B cell (primary cell): ENCODE measurements around the gene SUMF2. TPM values are rescaled to one million over a fixed set of nuclear protein-coding genes. Genes with fewer than 3 reads are reported as not detected.

Experiments
- ATAC-seq: fragments of 200-7000 bp; cut with Tn5 transposase; one replicate; pipeline ENCODE4 v1.10.0; 2021; ENCODE audit warnings: low read depth, mild to moderate bottlenecking, moderate number of reproducible peaks, moderate library complexity
- CTCF ChIA-PET: fragments of 350-600 bp; sonication (Branson Sonifier 250); formaldehyde crosslinking; loops from one replicate; lab custom pipeline; 2021; ENCODE audit warnings: antibody characterized with exemption, inconsistent platforms; lab: Charles Lee
- POLR2A ChIA-PET: fragments of 350-600 bp; sonication (Branson Sonifier 250); formaldehyde crosslinking; loops from one replicate; lab custom pipeline; 2021; ENCODE audit warnings: antibody characterized with exemption; lab: Charles Lee
- DNase-seq: peaks from one replicate; pipeline ENCODE4 v3.0.0; 2013
- H2AFZ ChIP-seq: 2 replicates; pipeline ENCODE4 v1.6.1; 2012; ENCODE audit warnings: mild to moderate bottlenecking, low read depth, low read length; ENCODE audit not compliant: insufficient read depth, poor library complexity, severe bottlenecking
- H3K27ac ChIP-seq, 2 donors: 1 replicate in 1 of 2; 2 replicates in 1 of 2; pipeline ENCODE4 v1.5.1; 2012 to 2013; ENCODE audit warnings: low read length in 2 of 2, mild to moderate bottlenecking in 2 of 2, moderate library complexity in 1 of 2
- H3K27me3 ChIP-seq, 4 experiments: fragments of 200-600 bp in 1 of 4; sonication (generic) in 1 of 4; replicated peaks in 1 of 4; 1 replicate in 2 of 4; 2 replicates in 2 of 4; pipeline versions ENCODE4 v1.6.1 to v1.7.0; 2013 to 2016; ENCODE audit warnings: low read length in 3 of 4, mild to moderate bottlenecking in 2 of 4, mixed read lengths in 1 of 4, moderate library complexity in 1 of 4; ENCODE audit not compliant: insufficient read depth in 4 of 4, control insufficient read depth in 3 of 4; ENCODE audit errors: control extremely low read depth in 1 of 4
- H3K36me3 ChIP-seq, 2 experiments: replicated peaks in 1 of 2; 1 replicate in 1 of 2; 2 replicates in 1 of 2; pipeline versions ENCODE4 v1.6.1 to v1.7.1; 2013; ENCODE audit warnings: low read length in 1 of 2; ENCODE audit not compliant: insufficient read depth in 2 of 2, control insufficient read depth in 1 of 2; ENCODE audit errors: control extremely low read depth in 1 of 2, extremely low read depth in 1 of 2
- H3K4me1 ChIP-seq, 2 donors: fragments of 200-600 bp in 1 of 2; sonication (generic) in 1 of 2; 1 replicate in 1 of 2; 2 replicates in 1 of 2; pipeline versions ENCODE4 v1.5.1 to v1.6.1; 2013 to 2017; ENCODE audit warnings: low read length in 2 of 2; ENCODE audit not compliant: control insufficient read depth in 2 of 2, insufficient read depth in 2 of 2
- H3K4me2 ChIP-seq: replicated peaks from 2 replicates; pipeline ENCODE3; 2012; ENCODE audit warnings: mild to moderate bottlenecking, low read depth, low read length; ENCODE audit not compliant: poor library complexity, severe bottlenecking
- H3K4me3 ChIP-seq, 5 experiments: fragments of 200-600 bp in 1 of 5; sonication (generic) in 1 of 5; 1 replicate in 3 of 5; 2 replicates in 2 of 5; pipeline versions ENCODE4 v1.5.1 to v1.7.0; 2011 to 2016; ENCODE audit warnings: low read length in 4 of 5, mild to moderate bottlenecking in 4 of 5, low read depth in 2 of 5, control low read depth in 1 of 5, moderate library complexity in 1 of 5; ENCODE audit not compliant: insufficient read depth in 1 of 5; ENCODE audit errors: control extremely low read depth in 1 of 5, extremely low read depth in 1 of 5
- H3K79me2 ChIP-seq: fragments of 200-600 bp; sonication (generic); one replicate; pipeline ENCODE4 v1.6.0; 2016; ENCODE audit warnings: low read length; ENCODE audit not compliant: control insufficient read depth, insufficient read depth
- H3K9ac ChIP-seq: fragments of 200-600 bp; sonication (generic); 2 replicates; pipeline ENCODE4 v1.6.1; 2017; ENCODE audit warnings: mild to moderate bottlenecking, low read length, moderate library complexity
- H3K9me3 ChIP-seq, 3 donors: one replicate each; pipeline versions ENCODE4 v1.6.1 to v1.7.1; 2013; ENCODE audit warnings: low read length in 2 of 3; ENCODE audit not compliant: control insufficient read depth in 2 of 3, insufficient read depth in 1 of 3; ENCODE audit errors: control extremely low read depth in 1 of 3
- H4K20me1 ChIP-seq: 2 replicates; pipeline ENCODE4 v1.6.0; 2012; ENCODE audit warnings: mild to moderate bottlenecking, low read length; ENCODE audit not compliant: insufficient read depth, control insufficient read depth, poor library complexity, severe bottlenecking
- H3K27ac Mint-ChIP-seq: one replicate; pipeline ENCODE4 v1.8.0; 2021; ENCODE audit warnings: mixed read lengths
- H3K27me3 Mint-ChIP-seq: one replicate; pipeline ENCODE4 v1.8.0; 2021; ENCODE audit warnings: mixed read lengths
- H3K4me1 Mint-ChIP-seq: one replicate; pipeline ENCODE4 v1.8.0; 2021; ENCODE audit warnings: mixed read lengths
- H3K4me3 Mint-ChIP-seq: one replicate; pipeline ENCODE4 v1.8.0; 2021; ENCODE audit warnings: mixed read lengths
- H3K9me3 Mint-ChIP-seq: one replicate; pipeline ENCODE4 v1.8.0; 2022; ENCODE audit warnings: mixed read lengths; ENCODE audit not compliant: insufficient read depth
- EZH2 ChIP-seq: IDR thresholded peaks from 2 replicates; pipeline ENCODE4 v1.6.1; 2012; ENCODE audit warnings: borderline replicate concordance, low read depth, mild to moderate bottlenecking, moderate library complexity, low read length; ENCODE audit not compliant: insufficient read depth, poor library complexity, severe bottlenecking
- WGBS: methylation state at CpG from one replicate; pipeline ENCODE4 v1.1.5; 2013; ENCODE audit warnings: missing lambda C conversion rate; ENCODE audit not compliant: insufficient coverage; 5-methylcytosine and 5-hydroxymethylcytosine counted together
- intact Hi-C: fragments of 100-400 bp; cut with micrococcal nuclease; formaldehyde crosslinking; loops from one replicate; pipeline ENCODE4 v1.10.0; 2022
- polyA plus RNA-seq: library from polyadenylated mRNA; depleted of rRNA; stranded (reverse); fragments of >200 nt; gene quantifications from 2 replicates; pipeline ENCODE4 v1.2.3, GENCODE V29; 2012
- total RNA-seq, 2 donors: library from RNA; stranded (reverse); fragments of 120-200 nt in 1 of 2; gene quantifications; 1 replicate in 1 of 2; 2 replicates in 1 of 2; pipeline versions ENCODE4 v1.2.3 to v1.2.4, GENCODE V29; 2013 to 2022
- TF ChIP-seq, protein P1 (sequence below): fragments of 200-600 bp; IDR thresholded peaks from one replicate; pipeline ENCODE4 v1.8.0; 2022; ENCODE audit warnings: antibody characterized with exemption, mild to moderate bottlenecking

Gene SUMF2
- total and polyA plus RNA-seq, 2 donors (not counting 1 experiment from before 2014, with no cell fraction given), result 101 to 115 TPM

DNA sequence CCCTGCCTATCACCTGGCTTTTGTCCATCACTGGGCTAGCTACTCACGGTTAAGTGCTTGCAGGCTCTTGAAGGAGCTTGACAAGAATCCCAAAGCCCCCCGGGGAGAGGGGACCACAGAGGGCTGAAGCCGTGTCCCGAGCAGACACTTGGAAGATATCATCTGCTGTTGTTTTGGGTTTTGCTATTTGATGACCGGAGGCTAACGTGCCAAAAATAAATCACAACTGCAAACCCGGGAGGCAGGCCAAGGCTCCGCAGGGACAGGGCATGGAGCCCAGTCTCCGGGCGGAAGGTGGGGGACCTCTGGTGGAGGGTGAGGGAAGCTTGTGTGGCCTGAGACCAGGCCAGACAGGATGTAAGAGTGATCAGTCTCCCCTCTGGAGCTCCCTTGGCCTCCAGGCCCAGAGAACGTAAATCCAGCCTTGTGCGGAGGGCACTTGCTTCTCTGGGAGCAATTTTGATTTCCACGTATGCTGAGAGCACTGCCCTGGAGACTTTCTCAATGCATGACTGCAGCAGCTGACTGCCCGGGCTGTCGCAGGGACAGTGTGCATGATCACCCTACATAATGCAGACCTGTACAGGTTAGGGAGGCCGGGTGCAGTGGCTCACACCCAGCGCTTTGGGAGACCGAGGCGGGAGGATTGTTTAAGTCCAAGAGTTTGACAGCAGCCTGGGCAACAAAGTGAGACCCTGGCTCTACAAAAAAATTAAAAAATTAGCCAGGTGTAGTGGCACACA is 28.9 kb downstream of the SUMF2 start, which contains the start of gene PHKG1:
Gene PHKG1 (minus strand): TSS at position 164 of the 743 bp plus-strand sequence. CDS start 4,011 bp downstream, outside the sequence.
- Mint-ChIP-seq H3K9me3 (no peaks in the 10 kb centered on the region), H3K27me3 (no peaks in the 10 kb centered on the region), H3K27ac (no peak within 1 kb of the TSS), H3K4me3 (no peak within 1 kb of the TSS), H3K4me1 (no peaks in the 10 kb centered on the region)
- WGBS, result 85% methylated on average over 14 of the region's 19 CpGs
- H3K27me3 ChIP-seq, result no peaks in the 10 kb centered on the region
- intact Hi-C loops, result no loop called here
- H3K79me2 ChIP-seq, result no peaks in the 10 kb centered on the region
- ChIA-PET CTCF (no interaction called here), POLR2A (no interaction called here)
- H3K4me2 ChIP-seq, result no peak within 1 kb of the TSS
- no peak within 1 kb of the TSS for H3K4me3 ChIP-seq
- no peaks in the 10 kb centered on the region for H3K9me3 ChIP-seq
- peaks cover 0 to 3% of the 10 kb centered on the region in 2 experiments for H3K36me3 ChIP-seq
- no peak within 1 kb of the TSS for H3K9ac ChIP-seq
- H3K27ac ChIP-seq, result no peak within 1 kb of the TSS
- TF ChIP-seq, protein P1, sequence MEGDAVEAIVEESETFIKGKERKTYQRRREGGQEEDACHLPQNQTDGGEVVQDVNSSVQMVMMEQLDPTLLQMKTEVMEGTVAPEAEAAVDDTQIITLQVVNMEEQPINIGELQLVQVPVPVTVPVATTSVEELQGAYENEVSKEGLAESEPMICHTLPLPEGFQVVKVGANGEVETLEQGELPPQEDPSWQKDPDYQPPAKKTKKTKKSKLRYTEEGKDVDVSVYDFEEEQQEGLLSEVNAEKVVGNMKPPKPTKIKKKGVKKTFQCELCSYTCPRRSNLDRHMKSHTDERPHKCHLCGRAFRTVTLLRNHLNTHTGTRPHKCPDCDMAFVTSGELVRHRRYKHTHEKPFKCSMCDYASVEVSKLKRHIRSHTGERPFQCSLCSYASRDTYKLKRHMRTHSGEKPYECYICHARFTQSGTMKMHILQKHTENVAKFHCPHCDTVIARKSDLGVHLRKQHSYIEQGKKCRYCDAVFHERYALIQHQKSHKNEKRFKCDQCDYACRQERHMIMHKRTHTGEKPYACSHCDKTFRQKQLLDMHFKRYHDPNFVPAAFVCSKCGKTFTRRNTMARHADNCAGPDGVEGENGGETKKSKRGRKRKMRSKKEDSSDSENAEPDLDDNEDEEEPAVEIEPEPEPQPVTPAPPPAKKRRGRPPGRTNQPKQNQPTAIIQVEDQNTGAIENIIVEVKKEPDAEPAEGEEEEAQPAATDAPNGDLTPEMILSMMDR, result no peak
- TF ChIP-seq EZH2, result no peak
- ATAC-seq, result no peak
- H3K4me1 ChIP-seq, result no peaks in the 10 kb centered on the region
- no peaks in the 10 kb centered on the region for H4K20me1 ChIP-seq
- no peak within 1 kb of the TSS for H2AFZ ChIP-seq
- DNase-seq, result no peak

DNA sequence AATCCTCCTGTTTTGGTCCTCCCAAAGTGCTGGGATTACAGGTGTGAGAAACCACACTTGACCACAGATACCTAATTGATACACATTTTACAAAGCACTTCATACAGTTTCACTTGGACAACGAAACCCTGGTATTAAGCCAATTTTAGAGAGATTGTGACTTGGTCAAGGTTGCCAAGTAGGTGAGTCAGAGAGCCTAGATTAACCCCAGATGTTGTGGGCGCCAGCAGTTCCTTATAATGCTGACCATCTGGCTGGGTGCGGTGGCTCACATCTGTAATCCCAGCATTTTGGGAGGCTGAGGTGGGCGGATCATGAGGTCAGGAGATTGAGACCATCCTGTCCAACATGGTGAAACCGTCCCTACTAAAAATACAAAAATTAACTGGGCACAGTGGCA is 33.6 kb downstream of the SUMF2 start:
- Mint-ChIP-seq H3K27ac (no peak overlapping the region), H3K4me1 (no peaks in the 10 kb centered on the region), H3K9me3 (no peaks in the 10 kb centered on the region), H3K4me3 (no peak overlapping the region), H3K27me3 (no peaks in the 10 kb centered on the region)
- TF ChIP-seq, protein P1, result no peak
- TF ChIP-seq EZH2, result no peak
- intact Hi-C loops, result no loop called here
- H3K9ac ChIP-seq, result no peak overlapping the region
- H2AFZ ChIP-seq, result no peak overlapping the region
- H3K36me3 ChIP-seq, result peaks cover 13 to 36% of the 10 kb centered on the region in 2 experiments
- H3K9me3 ChIP-seq, result no peaks in the 10 kb centered on the region
- WGBS, result 89% methylated on average over 3 of the region's 5 CpGs
- no peak overlapping the region for H3K4me3 ChIP-seq
- ChIA-PET POLR2A (interaction anchor here (0.7 kb wide), 1 partner anchor 955 kb away, joined by 3 read pairs; no protein-coding TSS in a partner anchor), CTCF (no interaction called here)
- no peak for DNase-seq
- H3K79me2 ChIP-seq, result no peaks in the 10 kb centered on the region
- H4K20me1 ChIP-seq, result no peaks in the 10 kb centered on the region
- no peaks in the 10 kb centered on the region for H3K4me1 ChIP-seq
- no peak for ATAC-seq
- H3K27me3 ChIP-seq, result no peaks in the 10 kb centered on the region
- no peak overlapping the region for H3K27ac ChIP-seq
- H3K4me2 ChIP-seq, result no peak overlapping the region
